Measurements from ENCODE around the gene DNAJC17.

DNAJC17 gene

GRCh38 chr15:40829115-40829514, 21.8 kb upstream of the DNAJC17 start:
- no peak for DNase-seq (ENCODE audit: low read depth)

DNA sequence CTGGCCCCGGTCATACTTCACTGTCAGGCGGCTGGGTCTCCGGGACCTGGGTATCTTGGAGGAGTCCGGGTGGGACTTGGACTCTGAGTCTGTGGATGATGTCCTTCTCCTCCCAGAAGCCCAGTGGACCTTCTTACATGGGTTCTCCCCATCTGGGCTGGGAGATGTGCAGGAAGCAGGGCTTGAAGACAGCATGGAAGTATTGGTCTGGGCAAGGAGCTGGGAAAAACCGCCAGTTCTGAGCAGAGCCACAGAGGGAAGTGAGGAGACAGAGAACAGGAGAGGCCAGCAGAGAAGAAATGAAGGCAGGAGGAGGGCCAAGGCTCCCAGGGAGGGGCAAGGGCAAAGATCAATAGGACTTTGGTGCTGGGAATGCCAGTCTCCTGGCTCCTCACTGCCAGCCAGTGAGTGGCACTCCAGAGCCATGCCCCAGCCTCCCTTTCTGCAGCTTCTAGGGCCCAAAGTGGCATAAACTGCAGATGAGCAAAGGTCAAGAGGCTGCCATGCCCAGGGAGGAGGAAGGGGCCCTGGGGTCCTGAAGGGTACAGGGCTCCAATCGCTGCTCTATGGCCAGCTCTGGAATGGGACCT, 21.3 kb upstream of the DNAJC17 start, which contains the start of gene PPP1R14D:
PPP1R14D (minus strand) TSS at position 262 of the 590 bp plus-strand sequence; CDS start at position 195, 67 bp downstream.
- DNase-seq (ENCODE audit: low read depth), result no peak

DNA sequence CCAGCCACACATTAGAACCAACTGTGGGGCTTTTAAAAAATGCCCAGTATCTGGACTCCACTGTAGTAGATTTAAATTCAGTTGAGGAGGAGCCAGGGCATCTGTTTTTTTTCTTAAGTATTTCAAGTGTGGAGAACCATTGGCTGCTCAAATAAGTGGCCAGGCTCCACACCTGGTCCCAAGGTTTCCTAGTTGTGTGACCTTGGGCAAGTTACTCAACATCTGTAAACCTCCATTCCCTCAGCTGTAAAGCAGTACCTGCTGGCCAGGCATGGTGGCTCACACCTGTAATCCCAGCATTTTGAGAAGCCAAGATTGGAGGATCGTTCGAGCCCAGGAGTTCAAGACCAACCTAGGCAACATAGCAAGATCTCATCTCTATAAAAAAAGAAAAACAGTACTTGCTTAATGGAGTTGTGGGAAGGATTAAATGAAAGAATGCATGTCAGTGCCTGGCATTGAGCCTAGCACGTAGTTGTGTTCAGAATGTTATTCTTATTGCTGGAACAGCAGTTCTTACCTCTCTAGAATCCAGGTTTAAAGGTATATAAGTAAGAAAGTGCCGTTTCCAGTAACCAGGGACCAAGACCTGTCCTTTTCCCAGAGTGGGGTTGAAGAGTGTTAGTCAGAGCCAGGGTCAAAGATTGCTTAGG, 19.3 kb upstream of the DNAJC17 start:
- DNase-seq (ENCODE audit: low read depth), result no peak

- no peak for DNase-seq (ENCODE audit: low read depth)
These were observed 18.6 kb upstream of the DNAJC17 start for GRCh38 chr15:40825661-40826422.

DNA sequence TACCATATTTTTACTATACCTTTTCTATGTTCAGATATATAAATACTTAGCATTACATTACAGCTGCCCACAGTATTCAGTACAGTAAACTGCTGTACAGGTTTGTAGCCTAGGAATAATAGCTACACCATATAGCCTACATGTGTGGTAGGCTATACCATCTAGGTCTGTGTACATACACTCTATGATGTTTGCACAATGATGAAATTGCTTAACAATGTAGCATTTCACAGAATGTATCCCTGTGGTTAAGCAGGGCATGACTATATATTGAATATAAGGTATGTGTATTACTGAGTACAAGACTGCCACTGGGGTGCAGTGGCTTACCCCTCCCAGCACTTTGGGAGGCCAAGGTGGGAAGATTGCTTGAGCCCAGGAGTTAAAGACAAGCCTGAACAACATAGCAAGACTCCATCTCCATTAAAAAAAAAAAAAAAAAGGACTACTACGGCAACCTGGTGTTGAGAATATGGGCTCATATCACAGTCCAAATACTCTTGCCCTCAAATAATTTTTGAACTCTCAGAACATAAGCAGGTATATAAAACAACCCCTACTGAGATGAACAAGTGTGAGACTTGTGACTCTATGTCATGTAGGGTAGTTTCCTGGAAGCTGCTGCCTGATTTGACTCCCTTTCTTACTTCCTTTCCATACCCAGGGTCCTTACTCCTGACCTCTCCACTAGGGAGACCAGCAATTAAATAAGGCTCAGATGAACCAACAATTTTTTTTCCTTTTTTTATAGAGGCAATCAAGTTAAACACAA, 16.5 kb upstream of the DNAJC17 start:
- DNase-seq (ENCODE audit: low read depth), result no peak

- no peak for DNase-seq (ENCODE audit: low read depth)
These were observed 13.9 kb upstream of the DNAJC17 start for GRCh38 chr15:40821195-40821594.

GRCh38 chr15:40819048-40819447, 11.8 kb upstream of the DNAJC17 start:
- no peak for DNase-seq (ENCODE audit: low read depth)

- no peak for DNase-seq (ENCODE audit: low read depth)
These were observed 7.9 kb upstream of the DNAJC17 start for GRCh38 chr15:40815042-40815698.

DNA sequence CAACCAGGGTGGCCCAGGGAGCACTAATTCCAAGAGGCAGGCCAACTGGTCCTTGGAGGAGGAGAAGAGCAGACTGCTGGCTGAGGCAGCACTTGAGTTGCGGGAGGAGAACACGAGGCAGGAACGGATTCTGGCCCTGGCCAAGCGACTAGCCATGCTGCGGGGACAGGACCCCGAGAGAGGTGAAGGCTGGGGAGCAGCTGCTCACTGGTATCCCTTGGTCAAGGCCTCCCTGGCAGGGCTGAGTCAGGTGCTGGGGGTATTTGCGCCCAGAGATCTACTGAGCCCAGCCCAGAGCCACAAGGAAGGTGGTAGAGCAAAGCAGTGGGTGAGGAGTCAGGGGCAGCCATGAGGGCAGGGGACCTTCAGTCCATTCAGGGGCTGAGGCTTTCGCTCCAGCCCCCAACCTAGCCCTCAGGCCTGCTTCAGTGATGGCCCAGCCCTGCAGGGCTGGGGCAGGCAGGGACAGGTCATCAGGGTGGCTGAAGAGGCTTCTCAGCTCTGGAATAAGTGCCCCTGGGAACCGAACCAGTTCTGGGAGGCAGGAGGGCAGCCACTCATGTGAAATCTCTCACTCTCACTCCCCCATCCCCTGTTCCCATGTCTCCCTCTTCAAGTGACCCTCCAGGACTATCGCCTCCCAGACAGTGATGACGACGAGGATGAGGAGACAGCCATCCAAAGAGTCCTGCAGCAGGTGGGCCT, 5.6 kb upstream of the DNAJC17 start:
- no peak for DNase-seq (ENCODE audit: low read depth)

- no peak for DNase-seq (ENCODE audit: low read depth)
These were observed 1.7 kb upstream of the DNAJC17 start for GRCh38 chr15:40808861-40809450.

GRCh38 chr15:40807888-40808461, 702 bp upstream of the DNAJC17 start:
- DNase-seq (ENCODE audit: low read depth), result no peak

GRCh38 chr15:40806672-40807027, 623 bp downstream of the DNAJC17 start:
- DNase-seq (ENCODE audit: low read depth), result no peak

- DNase-seq (ENCODE audit: low read depth), result no peak
These were observed 3.6 kb downstream of the DNAJC17 start for GRCh38 chr15:40803688-40804087.

DNA sequence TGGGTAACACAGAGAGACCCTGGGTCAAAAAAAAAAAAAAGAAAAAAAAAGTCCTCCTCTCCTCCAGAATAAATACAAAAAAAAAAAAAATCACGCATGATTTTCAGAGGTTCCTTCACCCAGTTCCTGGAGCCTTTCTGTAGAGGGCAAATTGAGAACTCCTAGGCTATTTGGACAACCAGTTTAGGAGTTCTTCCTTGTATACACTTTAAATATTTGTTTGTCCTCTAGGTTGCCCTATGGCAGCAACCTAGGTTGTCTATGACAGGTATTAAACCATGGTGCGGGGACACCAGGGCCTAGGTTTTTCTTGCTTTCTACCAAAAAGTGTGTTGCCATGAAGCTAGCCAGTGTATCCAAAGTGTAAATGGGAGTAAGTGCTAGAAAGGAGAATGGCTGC, 4.2 kb downstream of the DNAJC17 start:
- no peak for DNase-seq (ENCODE audit: low read depth)

DNA sequence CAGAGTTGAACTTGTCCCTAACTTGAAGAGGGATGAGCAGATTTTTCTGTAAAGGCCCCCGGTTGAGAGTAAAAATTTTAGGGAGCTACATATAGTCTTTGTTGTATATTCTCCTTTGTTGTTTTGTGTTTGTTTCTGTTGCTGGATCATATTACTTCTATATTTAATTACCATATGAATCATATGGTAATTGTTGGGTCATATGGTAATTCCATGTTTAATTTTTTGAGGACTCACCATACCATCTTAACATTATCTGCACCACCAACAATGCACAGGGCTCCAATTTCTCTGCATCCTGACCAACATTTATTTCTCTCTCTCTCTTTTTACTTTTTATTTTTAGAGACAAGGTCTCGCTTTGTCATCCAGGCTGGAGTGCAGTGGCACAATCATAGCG, 7.8 kb downstream of the DNAJC17 start:
- no peak for DNase-seq (ENCODE audit: low read depth)

DNA sequence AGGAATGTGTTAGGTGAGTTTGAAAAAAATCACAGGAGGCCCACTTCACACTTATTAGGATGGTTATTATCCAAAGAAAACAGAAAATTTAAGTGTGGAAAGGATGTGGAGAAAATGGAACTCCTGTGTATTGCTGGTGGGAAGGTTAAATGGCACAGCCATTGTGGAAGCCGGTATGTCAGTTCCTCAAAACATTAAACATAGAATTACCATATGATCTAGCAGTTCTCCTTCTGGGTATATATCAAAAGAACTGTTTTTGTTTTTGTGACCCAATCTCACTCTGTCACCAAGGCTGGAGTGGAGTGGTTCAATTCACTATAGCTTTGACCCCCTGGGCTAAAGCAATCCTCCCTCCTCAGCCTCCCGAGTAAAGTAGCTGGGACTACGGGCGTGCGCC, 10.8 kb downstream of the DNAJC17 start:
- no peak for DNase-seq (ENCODE audit: low read depth)

GRCh38 chr15:40796041-40796440, 11.2 kb downstream of the DNAJC17 start:
- no peak for DNase-seq (ENCODE audit: low read depth)

DNA sequence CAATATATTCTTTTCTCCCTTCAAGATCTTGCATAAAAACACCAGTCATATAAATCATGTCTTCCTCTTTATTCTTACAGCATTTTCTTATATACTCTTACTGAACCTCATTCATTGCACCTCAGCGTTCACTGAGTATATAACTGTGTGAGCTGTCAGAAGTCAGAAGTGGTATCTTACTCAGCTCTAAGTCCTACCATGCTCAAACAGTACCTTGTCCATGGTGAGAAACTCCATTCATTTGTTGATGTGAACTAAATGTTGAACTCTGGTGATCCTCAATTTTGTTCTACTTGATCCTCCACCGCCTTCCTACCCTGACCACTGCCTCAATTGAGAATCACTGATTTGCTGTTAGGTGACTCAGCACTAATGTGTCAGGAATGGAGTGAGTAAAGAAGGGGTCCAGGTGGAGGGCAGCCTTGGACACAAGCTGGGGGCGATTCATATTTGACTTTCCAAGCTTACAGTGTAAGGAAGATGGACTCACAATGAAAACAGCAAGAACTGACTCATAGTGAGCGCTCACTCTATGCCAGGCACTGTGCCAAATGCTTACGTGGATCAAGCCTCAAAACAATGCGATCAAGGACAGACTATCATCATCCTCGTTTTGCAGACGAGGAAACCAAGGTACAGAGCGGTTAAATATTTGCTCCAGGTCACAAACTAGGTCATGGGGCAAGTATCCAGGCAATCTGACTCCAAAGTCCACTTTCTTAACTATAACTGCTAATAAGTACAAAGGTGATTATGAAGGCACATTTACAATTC, 13.9 kb downstream of the DNAJC17 start:
- no peak for DNase-seq (ENCODE audit: low read depth)

DNA sequence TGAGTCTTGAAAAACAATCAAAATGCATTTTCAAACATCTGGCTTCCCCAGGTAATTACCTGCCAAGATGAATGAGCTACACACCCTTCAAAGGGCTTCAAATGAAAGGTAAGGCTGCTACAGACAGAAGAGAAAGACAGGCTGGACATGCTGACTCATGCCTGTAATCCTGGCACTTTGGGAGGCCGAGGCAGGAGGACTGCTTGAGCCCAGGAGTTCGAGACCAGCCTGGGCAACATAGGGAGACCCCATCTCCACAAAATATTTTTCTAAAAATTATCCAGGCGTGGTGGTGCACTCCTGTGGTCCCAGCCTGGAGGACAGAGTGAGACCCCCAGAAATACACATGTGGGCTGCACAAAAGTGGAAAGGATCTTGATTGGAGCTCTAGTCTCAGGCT, 14.9 kb downstream of the DNAJC17 start:
- DNase-seq (ENCODE audit: low read depth), result no peak

- no peak for DNase-seq (ENCODE audit: low read depth)
These were observed 16.6 kb downstream of the DNAJC17 start for GRCh38 chr15:40790718-40791117.

Measured in CMK (cell line).